ENCODE results near the gene LAMA3.

LAMA3 gene

DNA sequence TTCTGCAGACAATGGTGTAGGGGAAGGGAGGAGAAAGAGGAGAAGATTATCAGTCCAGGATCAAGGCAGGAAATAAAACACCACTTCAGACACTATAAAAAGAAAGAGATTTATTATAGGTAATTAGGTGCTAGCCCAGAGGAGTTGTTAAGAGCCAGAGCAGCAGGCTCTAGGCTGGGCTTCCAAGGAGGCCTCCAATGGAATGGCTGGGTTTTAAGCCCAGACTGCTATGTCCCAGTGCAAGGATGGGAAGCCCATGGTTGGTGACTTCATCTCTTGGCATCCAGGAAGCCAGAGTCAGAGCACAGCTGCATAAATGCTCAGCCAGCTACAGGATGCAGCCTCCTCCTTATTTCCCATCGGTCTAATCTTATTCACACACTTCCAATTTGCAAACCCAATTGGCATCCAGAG lies 95.6 kb downstream of the LAMA3 start:
- H3K27me3 ChIP-seq (ENCODE audit: insufficient read depth, low read depth), result no peaks in the 10 kb centered on the region
- H4K20me1 ChIP-seq (ENCODE audit: insufficient read depth), result no peaks in the 10 kb centered on the region
- TF ChIP-seq, protein P1, sequence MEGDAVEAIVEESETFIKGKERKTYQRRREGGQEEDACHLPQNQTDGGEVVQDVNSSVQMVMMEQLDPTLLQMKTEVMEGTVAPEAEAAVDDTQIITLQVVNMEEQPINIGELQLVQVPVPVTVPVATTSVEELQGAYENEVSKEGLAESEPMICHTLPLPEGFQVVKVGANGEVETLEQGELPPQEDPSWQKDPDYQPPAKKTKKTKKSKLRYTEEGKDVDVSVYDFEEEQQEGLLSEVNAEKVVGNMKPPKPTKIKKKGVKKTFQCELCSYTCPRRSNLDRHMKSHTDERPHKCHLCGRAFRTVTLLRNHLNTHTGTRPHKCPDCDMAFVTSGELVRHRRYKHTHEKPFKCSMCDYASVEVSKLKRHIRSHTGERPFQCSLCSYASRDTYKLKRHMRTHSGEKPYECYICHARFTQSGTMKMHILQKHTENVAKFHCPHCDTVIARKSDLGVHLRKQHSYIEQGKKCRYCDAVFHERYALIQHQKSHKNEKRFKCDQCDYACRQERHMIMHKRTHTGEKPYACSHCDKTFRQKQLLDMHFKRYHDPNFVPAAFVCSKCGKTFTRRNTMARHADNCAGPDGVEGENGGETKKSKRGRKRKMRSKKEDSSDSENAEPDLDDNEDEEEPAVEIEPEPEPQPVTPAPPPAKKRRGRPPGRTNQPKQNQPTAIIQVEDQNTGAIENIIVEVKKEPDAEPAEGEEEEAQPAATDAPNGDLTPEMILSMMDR (conservative IDR thresholded peaks at IDR 0.05; ENCODE audit: low read depth, low read length), result no peak
- H3K36me3 ChIP-seq (ENCODE audit: insufficient read depth), result no peaks in the 10 kb centered on the region
- H3K4me2 ChIP-seq, result no peak overlapping the region
- H3K79me2 ChIP-seq (ENCODE audit: insufficient read depth, low read depth), result no peaks in the 10 kb centered on the region
- no peak overlapping the region for H3K27ac ChIP-seq
- H3K4me3 ChIP-seq (IDR thresholded peaks at IDR 0.05; ENCODE audit: insufficient read depth, low read depth, low read length), result no peak overlapping the region
- no peak overlapping the region for H2AFZ ChIP-seq (ENCODE audit: low read depth)
- no peaks in the 10 kb centered on the region for H3K4me1 ChIP-seq (ENCODE audit: low read depth, poor library complexity, severe bottlenecking)
- H3K9ac ChIP-seq, result no peak overlapping the region

DNA sequence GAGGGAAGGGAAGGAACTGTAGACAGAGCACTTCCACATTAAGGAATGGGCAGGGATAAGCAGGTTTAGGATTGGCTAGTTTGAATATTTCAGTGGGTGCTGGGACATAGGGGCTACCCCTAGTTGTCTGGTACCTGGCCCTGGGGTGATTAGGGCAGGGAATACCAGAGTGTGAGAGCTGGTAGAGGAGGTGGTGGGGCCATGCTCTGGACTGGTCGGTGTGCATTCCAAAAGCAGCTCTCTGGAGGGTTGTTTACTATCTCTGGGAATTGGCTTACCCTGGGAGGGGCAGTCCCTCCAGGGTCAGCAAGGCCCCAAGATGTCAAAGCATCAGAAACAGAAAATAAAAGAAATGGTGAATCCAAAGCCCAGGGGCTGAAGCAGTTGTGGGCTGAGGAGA lies 103.8 kb downstream of the LAMA3 start:
- H3K4me1 ChIP-seq (ENCODE audit: low read depth, poor library complexity, severe bottlenecking), result no peaks in the 10 kb centered on the region
- H3K4me3 ChIP-seq (IDR thresholded peaks at IDR 0.05; ENCODE audit: insufficient read depth, low read depth, low read length), result no peak overlapping the region
- no peak overlapping the region for H3K27ac ChIP-seq
- H3K4me2 ChIP-seq, result no peak overlapping the region
- H4K20me1 ChIP-seq (ENCODE audit: insufficient read depth), result no peaks in the 10 kb centered on the region
- no peaks in the 10 kb centered on the region for H3K27me3 ChIP-seq (ENCODE audit: insufficient read depth, low read depth)
- no peaks in the 10 kb centered on the region for H3K79me2 ChIP-seq (ENCODE audit: insufficient read depth, low read depth)
- H3K36me3 ChIP-seq (ENCODE audit: insufficient read depth), result no peaks in the 10 kb centered on the region
- H3K9ac ChIP-seq, result no peak overlapping the region
- no peak overlapping the region for H2AFZ ChIP-seq (ENCODE audit: low read depth)
- TF ChIP-seq, protein P1 (conservative IDR thresholded peaks at IDR 0.05; ENCODE audit: low read depth, low read length), result no peak

DNA sequence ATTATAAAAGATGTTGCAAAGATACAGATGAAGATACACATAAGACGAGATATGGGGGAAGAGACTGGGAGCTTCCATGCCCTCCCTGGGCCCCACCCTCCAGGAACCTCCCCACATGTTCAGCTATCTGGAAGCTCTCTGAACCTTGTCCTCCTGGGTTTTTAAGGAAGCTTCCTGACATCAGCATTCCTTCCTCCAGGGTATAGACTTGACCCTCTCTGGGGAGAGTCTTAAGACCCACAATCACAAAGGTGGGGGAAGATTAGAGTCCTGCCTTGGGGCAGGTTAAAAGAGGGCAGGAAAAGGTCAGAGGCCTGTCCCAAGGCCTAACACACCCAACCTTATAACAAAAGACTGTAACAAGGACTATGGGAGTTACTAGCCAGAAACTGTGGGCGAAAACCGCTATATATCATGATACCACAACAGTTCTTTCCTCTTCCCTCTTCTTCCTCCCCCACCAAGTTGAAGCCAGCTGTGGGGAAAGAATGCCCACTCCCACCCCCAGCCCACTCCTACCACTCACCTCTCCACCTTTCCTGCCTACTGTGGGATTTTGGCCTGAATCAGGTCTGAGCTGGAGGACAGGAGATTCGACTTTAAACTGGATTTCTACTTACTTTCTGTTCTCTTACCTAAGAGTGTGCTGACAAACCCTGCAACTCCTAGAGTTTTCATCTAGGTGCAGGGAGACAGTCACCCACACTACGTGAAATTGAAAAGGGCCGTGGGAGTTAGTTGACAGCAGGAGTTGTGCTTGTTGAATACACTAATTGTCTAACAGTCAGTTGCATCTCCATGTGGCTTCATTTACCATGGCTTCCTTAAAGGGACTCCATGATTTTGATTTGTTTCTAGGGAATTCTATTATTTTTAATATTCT lies 105.0 kb downstream of the LAMA3 start:
- Histone ChIP-seq H3K4me1 (ENCODE audit: low read depth, poor library complexity, severe bottlenecking) (no peaks in the 10 kb centered on the region), H3K9ac (no peak overlapping the region), H3K27me3 (ENCODE audit: insufficient read depth, low read depth) (no peaks in the 10 kb centered on the region), H3K79me2 (ENCODE audit: insufficient read depth, low read depth) (no peaks in the 10 kb centered on the region), H4K20me1 (ENCODE audit: insufficient read depth) (no peaks in the 10 kb centered on the region), H3K27ac (no peak overlapping the region), H2AFZ (ENCODE audit: low read depth) (no peak overlapping the region), H3K4me3 (IDR thresholded peaks at IDR 0.05; ENCODE audit: insufficient read depth, low read depth, low read length) (no peak overlapping the region), H3K36me3 (ENCODE audit: insufficient read depth) (no peaks in the 10 kb centered on the region), H3K4me2 (no peak overlapping the region)
- TF ChIP-seq, protein P1 (conservative IDR thresholded peaks at IDR 0.05; ENCODE audit: low read depth, low read length), result no peak

DNA sequence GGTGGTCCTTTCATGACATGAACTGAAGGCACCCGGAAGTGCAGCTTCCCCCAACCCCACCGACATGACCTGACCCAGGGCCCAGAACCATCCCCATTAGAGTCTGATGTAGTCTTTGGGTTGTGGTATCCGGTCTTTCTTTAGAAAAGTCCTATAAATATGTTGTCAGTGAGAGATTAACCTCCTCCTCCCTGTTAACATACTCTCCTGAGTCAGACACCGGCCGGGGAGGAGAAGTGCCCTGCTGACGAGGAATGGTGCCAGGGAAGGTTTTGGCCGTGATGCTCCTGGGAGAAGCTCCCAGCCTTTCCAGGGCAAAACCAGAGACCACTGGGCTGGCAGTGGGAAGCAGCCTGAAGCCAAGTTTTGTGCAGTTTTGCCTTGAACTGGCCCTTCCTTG lies 109.0 kb downstream of the LAMA3 start:
- no peak overlapping the region for H3K27ac ChIP-seq
- no peaks in the 10 kb centered on the region for H4K20me1 ChIP-seq (ENCODE audit: insufficient read depth)
- no peaks in the 10 kb centered on the region for H3K36me3 ChIP-seq (ENCODE audit: insufficient read depth)
- TF ChIP-seq, protein P1 (conservative IDR thresholded peaks at IDR 0.05; ENCODE audit: low read depth, low read length), result no peak
- no peaks in the 10 kb centered on the region for H3K4me1 ChIP-seq (ENCODE audit: low read depth, poor library complexity, severe bottlenecking)
- H3K27me3 ChIP-seq (ENCODE audit: insufficient read depth, low read depth), result no peaks in the 10 kb centered on the region
- H3K4me2 ChIP-seq, result no peak overlapping the region
- H3K9ac ChIP-seq, result no peak overlapping the region
- H3K4me3 ChIP-seq (IDR thresholded peaks at IDR 0.05; ENCODE audit: insufficient read depth, low read depth, low read length), result no peak overlapping the region
- no peak overlapping the region for H2AFZ ChIP-seq (ENCODE audit: low read depth)
- no peaks in the 10 kb centered on the region for H3K79me2 ChIP-seq (ENCODE audit: insufficient read depth, low read depth)

Data from KMS-11 (cell line).